SJSA1 (cell line): ENCODE results near the gene RNFT2. TPM values are rescaled to one million over a fixed set of nuclear protein-coding genes. Genes with fewer than 3 reads are reported as not detected.
"Not testable (repeated sequence)": the region's sequence is repeated elsewhere in the genome, so short reads cannot be mapped to it uniquely, and the experiment has no call there.

Experiments used
- DNase-seq, 2 experiments: peaks; one replicate each; pipeline ENCODE4 v3.0.0-alpha.2; 2015 to 2020; ENCODE audit warnings: low spot score in 2 of 2, low read depth in 1 of 2
- H3K27ac ChIP-seq: fragments of 250-450 bp; sonication (Bioruptor Pico); 2 replicates; pipeline ENCODE4 v1.5.1; 2020; ENCODE audit warnings: mild to moderate bottlenecking, moderate library complexity
- H3K27me3 ChIP-seq: fragments of 250-450 bp; sonication (Bioruptor Pico); replicated peaks from 2 replicates; pipeline ENCODE4 v1.5.1; 2020; ENCODE audit warnings: mild to moderate bottlenecking, moderate library complexity
- H3K36me3 ChIP-seq: fragments of 250-450 bp; sonication (Bioruptor Pico); 2 replicates; pipeline ENCODE4 v1.5.1; 2020; ENCODE audit warnings: mild to moderate bottlenecking
- H3K4me1 ChIP-seq: fragments of 250-450 bp; sonication (Bioruptor Pico); replicated peaks from 2 replicates; pipeline ENCODE4 v1.6.1; 2021; ENCODE audit warnings: mild to moderate bottlenecking
- H3K4me3 ChIP-seq: fragments of 250-450 bp; sonication (Bioruptor Pico); 2 replicates; pipeline ENCODE4 v1.5.1; 2020; ENCODE audit warnings: mild to moderate bottlenecking
- H3K9me3 ChIP-seq: fragments of 250-450 bp; sonication (Bioruptor Pico); replicated peaks from 2 replicates; pipeline ENCODE4 v1.5.1; 2020; ENCODE audit warnings: mild to moderate bottlenecking
- total RNA-seq: library from RNA; depleted of rRNA; stranded (reverse); fragments of >200 nt; shearing (Covaris generic); gene quantifications from 2 replicates; pipeline ENCODE4 v1.2.3, GENCODE V29; 2014

Gene RNFT2
- total RNA-seq, 1 experiment from 2014 or later, result 0.63 TPM

DNA sequence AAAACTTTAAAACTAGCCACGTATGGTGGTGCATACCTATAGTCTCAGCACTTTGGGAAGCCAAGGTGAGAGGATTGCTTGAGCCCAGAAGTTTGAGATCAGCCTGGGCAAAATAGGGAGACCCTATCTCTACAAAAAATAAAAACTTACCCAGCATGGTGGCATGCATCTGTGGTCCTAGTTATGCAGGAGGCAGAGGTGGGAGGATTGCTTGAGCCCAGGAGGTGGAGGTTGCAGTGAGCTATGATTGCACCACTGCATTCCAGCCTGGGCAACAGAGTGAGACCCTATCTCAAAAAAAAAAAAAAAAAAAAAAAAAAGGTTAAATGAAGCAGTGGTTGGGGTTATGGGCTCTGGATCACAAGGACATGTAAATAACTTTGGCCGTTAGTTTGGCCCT lies 4.7 kb downstream of the RNFT2 start:
- not testable (repeated sequence) for H3K4me1 ChIP-seq, H3K27me3 ChIP-seq, H3K9me3 ChIP-seq, H3K4me3 ChIP-seq, H3K36me3 ChIP-seq, DNase-seq, H3K27ac ChIP-seq

DNA sequence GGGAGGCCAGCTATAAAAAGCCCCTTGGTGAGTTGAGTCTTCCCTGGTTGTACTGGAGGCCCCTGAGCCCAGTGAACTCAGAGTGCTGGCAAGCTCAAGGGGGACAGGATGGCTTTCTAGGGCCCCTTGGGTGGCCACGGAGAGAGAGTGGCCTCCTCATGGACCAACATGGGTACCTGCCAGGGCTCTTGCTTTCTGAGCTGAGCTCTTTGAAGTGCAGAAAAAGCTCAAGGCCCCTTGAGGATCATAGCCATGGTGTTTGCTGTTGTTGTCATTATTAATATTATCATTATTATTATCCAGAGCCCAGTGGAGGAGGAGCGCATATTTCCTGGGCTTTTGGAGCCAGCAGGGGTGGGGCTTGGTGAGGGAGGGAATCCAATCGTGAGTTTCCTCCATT lies 6.7 kb downstream of the RNFT2 start:
- no peak for DNase-seq
- no peaks in the 10 kb centered on the region for H3K36me3 ChIP-seq
- no peak overlapping the region for H3K27ac ChIP-seq
- no peak overlapping the region for H3K4me3 ChIP-seq
- no peaks in the 10 kb centered on the region for H3K9me3 ChIP-seq
- no peaks in the 10 kb centered on the region for H3K27me3 ChIP-seq
- no peaks in the 10 kb centered on the region for H3K4me1 ChIP-seq

DNA sequence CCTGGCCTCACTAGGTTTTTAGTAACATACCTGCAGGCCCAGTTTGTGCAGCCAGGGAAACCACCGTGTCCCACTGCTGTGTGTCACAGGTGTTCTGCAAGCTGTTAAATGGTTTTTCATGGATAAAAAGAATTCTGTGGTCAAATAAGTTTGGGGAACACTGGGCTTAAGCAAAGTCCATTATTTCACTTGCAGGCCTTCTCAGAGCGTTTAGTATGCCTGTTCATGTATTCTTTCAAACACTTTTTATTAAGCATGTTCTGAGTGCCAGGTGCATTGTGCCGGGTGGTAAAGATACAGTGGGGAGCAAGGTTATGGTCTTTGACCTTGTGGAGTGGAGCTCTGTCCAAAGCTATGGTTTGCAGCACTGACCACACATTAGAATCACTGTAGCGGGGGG lies 7.4 kb downstream of the RNFT2 start:
- Histone ChIP-seq H3K27me3 (no peaks in the 10 kb centered on the region), H3K36me3 (no peaks in the 10 kb centered on the region), H3K9me3 (no peaks in the 10 kb centered on the region), H3K4me1 (no peaks in the 10 kb centered on the region), H3K27ac (no peak overlapping the region), H3K4me3 (no peak overlapping the region)
- DNase-seq, result no peak

DNA sequence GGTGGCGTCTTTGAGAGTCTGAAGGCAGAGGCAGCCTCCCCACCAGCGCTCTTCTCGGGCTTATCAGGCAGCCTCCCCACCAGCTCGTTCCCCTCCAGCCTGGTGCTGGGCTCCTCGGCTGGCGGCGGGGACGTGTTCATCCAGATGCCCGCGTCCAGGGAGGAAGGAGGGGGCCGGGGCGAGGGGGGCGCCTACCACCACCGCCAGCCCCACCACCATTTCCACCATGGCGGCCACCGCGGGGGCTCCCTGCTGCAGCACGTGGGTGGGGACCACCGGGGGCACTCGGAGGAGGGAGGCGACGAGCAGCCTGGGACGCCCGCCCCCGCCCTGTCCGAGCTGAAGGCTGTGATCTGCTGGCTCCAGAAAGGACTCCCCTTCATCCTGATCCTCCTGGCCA lies 11.8 kb downstream of the RNFT2 start:
- Histone ChIP-seq H3K9me3 (no peaks in the 10 kb centered on the region), H3K4me1 (no peaks in the 10 kb centered on the region), H3K36me3 (no peaks in the 10 kb centered on the region), H3K4me3 (no peak overlapping the region), H3K27ac (no peak overlapping the region), H3K27me3 (no peaks in the 10 kb centered on the region)
- DNase-seq, result no peak

DNA sequence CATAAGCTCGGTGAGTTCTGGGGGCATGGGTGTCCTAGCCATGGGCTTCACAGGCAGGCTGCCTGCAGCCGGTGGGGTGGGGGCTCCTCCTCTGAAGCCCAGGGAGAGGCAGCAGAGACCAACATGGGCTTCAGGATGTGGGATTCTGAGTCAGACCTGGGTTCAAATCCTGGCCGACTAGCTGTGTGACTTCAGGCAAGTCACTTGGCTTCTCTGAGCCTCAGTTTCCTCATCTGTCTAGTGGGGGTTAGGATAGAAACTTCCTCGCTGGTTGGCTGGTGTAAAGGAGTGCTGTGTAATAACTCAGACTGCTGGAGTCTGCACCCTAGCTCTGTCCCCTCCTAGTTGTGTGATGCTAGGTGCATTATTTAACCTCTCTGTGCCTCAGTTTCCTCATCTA lies 12.2 kb downstream of the RNFT2 start:
- H3K27ac ChIP-seq, result no peak overlapping the region
- H3K27me3 ChIP-seq, result no peaks in the 10 kb centered on the region
- no peaks in the 10 kb centered on the region for H3K4me1 ChIP-seq
- no peaks in the 10 kb centered on the region for H3K9me3 ChIP-seq
- H3K4me3 ChIP-seq, result no peak overlapping the region
- no peak for DNase-seq
- H3K36me3 ChIP-seq, result no peaks in the 10 kb centered on the region

DNA sequence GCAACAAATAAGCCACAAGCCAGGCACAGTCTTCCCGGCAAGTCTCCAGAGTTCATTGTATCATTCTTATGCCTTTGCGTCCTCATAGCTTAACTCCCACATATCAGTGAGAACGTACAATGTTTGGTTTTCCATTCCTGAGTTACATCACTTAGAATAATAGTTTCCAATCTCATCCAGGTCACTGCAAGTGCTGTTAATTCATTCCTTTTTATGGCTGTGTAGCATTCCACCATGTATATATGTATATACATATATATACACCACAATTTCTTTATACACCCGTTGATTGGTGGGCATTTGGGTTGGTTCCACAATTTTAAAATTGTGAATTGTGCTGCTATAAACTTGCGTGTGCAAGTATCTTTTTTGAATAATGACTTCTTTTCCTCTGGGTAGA lies 16.0 kb downstream of the RNFT2 start:
- not testable (repeated sequence) for H3K4me1 ChIP-seq, DNase-seq, H3K4me3 ChIP-seq, H3K9me3 ChIP-seq, H3K27me3 ChIP-seq, H3K36me3 ChIP-seq, H3K27ac ChIP-seq

DNA sequence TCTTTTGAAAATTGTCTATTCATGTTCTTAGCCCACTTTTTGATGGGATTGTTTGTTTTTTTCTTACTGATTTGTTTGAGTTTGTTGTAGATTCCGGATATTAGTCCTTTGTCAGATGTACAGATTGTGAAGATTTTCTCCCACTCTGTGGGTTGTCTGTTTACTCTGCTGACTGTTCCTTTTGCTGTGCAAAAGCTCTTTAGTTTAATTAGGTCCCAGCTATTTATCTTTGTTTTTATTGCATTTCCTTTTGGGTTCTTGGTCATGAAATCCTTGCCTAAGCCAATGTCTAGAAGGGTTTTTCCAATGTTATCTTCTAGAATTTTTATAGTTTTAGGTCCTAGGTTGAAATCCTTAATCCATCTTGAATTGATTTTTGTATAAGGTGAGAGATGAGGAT lies 16.7 kb downstream of the RNFT2 start:
- H3K4me3 ChIP-seq, H3K27ac ChIP-seq, H3K4me1 ChIP-seq, H3K9me3 ChIP-seq, H3K36me3 ChIP-seq, H3K27me3 ChIP-seq, DNase-seq: not testable (repeated sequence)

DNA sequence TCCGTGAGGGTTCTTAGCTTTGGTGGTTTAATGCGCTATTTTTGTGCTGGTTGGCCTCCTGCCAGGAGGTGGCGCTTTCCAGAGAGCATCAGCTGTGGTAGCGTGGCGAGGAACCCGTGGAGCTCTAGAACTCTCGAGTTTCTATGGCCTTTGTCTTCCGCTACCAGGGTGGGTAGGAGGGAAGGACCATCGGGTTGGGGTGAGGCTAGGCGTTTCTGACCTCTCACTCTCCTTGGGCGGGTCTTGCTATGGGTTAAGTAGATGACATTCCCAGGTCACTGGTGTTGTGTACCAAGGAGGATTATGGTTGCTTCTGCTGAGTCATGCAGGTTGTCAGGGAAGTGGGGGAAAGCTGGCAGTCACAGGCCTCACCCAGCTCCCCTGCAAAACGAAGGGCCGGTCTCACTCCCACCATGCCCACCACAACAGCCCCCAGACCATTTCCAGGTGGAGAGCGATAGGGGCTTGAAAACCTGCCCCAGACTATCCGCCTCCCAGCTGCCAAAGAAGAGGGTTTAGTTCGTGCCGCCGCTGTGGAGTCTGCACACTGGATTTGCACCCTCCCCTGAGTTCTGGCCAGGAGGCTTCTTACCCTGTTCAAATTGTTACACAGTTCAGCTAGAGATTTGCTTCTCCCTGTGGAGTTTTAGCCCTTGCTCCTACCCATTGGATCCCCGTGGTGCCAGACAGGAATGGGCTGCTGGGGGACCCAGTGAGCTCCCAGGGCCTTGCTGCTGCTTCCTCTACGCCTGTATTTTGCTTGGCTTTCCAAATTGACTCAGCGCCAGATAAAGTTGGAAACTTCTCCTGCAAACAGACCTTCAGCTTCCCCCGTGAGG lies 21.9 kb downstream of the RNFT2 start:
- Histone ChIP-seq H3K4me1 (no peaks in the 10 kb centered on the region), H3K9me3 (no peaks in the 10 kb centered on the region), H3K27ac (no peak overlapping the region), H3K36me3 (no peaks in the 10 kb centered on the region), H3K27me3 (no peaks in the 10 kb centered on the region), H3K4me3 (no peak overlapping the region)
- no peak for DNase-seq

DNA sequence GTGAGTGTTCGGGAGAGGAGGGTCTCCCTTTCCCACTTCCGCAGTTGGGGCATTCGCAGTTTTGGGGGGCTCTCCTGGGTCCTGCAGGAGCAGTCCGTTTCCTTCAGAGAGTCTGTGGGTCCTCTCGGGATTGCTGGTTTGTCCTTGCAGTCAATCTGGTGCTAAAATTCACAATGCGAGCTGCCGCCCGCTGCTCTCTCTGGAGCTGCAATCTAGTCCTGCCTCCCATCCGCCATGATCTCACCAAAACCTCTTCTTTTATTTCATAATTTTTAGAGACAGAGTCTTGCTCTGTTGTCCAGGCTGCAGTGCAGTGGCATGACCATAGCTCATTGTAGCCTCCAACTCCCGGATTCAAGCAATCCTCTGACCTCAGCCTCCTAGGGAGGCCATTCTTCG lies 22.5 kb downstream of the RNFT2 start:
- H3K4me3 ChIP-seq, result no peak overlapping the region

DNA sequence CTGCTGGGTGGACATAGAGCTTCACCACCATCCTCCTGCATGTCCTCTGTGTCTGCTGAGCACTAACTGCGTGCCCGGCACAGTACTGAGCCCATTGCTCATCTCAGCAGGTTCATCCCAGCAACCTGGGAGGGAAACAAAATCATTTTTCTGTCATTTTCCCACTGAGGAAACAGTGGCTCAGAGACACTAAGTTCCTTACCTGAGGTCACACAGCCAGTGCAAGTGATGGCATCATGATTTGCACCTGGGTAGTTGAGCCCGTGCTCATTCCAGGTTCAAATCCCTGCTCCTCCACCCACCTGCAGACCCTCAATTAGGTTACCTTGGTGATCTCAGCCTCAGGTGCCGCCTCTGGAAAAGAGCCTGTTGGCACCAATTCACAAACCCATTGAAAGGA lies 23.4 kb downstream of the RNFT2 start:
- H3K27ac ChIP-seq, result no peak overlapping the region
- no peaks in the 10 kb centered on the region for H3K36me3 ChIP-seq
- DNase-seq, result no peak
- no peaks in the 10 kb centered on the region for H3K4me1 ChIP-seq
- H3K4me3 ChIP-seq, result no peak overlapping the region
- no peaks in the 10 kb centered on the region for H3K9me3 ChIP-seq
- no peaks in the 10 kb centered on the region for H3K27me3 ChIP-seq

More for the DNA sequence above, 22.5 kb downstream of the RNFT2 start:
- DNase-seq, result no peak
- H3K4me1 ChIP-seq, result no peaks in the 10 kb centered on the region
- no peak overlapping the region for H3K27ac ChIP-seq
- no peaks in the 10 kb centered on the region for H3K36me3 ChIP-seq
- no peaks in the 10 kb centered on the region for H3K27me3 ChIP-seq
- no peaks in the 10 kb centered on the region for H3K9me3 ChIP-seq

DNA sequence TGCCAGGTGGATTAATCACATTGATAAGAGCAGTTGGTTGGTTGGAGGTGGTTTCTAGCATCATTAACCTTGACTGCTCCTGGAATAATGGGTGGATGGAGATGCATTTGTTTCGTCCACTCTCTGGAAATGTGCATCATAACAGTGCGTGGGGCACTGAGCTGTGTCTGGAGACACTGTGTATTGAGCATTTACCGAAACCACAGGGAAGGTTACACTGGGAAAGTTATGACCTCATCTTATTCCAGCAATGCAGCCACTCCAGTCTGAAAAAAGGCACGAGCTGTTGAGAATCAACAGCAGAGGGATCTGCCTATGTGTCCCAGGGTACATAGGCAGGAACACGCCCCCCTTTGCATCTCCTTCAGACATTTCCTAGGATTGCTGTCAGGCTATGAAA lies 27.2 kb downstream of the RNFT2 start:
- no peaks in the 10 kb centered on the region for H3K36me3 ChIP-seq
- no peak overlapping the region for H3K4me3 ChIP-seq
- no peaks in the 10 kb centered on the region for H3K9me3 ChIP-seq
- H3K27ac ChIP-seq, result no peak overlapping the region
- no peak for DNase-seq
- H3K4me1 ChIP-seq, result no peaks in the 10 kb centered on the region
- H3K27me3 ChIP-seq, result no peaks in the 10 kb centered on the region

DNA sequence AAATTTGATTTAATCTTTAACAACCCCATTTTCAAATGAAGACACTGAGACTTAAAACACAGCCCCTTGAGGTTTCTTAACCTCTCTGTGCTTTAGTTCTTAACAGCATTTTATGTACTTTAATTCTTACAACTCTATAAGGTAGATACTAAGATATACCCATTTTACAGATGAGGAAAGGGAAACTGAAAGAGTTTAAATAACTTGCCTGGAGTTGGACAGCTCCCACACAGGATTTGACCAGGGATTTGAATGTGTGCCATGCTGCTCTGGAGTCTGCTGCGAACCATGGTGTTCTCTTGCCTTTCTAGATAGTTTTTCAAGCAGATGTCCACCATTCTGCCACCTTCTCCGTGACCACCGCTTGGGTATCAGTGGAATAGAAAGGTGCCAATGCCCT lies 28.2 kb downstream of the RNFT2 start:
- no peak for DNase-seq

DNA sequence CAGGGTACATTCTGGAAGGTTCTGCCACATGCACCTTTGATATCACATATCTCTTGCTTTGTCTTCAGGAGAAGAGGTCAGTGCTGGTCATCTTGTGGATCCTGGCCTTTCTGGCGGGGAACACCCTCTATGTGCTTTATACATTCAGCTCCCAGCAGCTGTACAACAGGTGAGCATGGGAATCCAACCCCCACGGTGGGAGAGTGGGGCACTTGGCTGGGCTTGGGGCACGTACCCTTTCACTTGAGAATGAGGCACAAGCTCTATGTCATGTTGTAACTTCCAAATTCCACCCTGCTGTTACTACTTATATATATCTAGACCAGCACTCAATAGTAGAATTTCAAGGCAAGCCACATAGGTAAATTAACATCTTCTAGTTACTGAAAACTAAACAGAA lies 28.6 kb downstream of the RNFT2 start:
- Histone ChIP-seq H3K4me3 (no peak overlapping the region), H3K27me3 (no peaks in the 10 kb centered on the region), H3K4me1 (no peaks in the 10 kb centered on the region), H3K36me3 (no peaks in the 10 kb centered on the region), H3K9me3 (no peaks in the 10 kb centered on the region), H3K27ac (no peak overlapping the region)
- DNase-seq, result no peak

More for the DNA sequence above, 28.2 kb downstream of the RNFT2 start:
- no peaks in the 10 kb centered on the region for H3K9me3 ChIP-seq
- no peak overlapping the region for H3K27ac ChIP-seq
- no peak overlapping the region for H3K4me3 ChIP-seq
- no peaks in the 10 kb centered on the region for H3K4me1 ChIP-seq
- H3K27me3 ChIP-seq, result no peaks in the 10 kb centered on the region
- H3K36me3 ChIP-seq, result no peaks in the 10 kb centered on the region

DNA sequence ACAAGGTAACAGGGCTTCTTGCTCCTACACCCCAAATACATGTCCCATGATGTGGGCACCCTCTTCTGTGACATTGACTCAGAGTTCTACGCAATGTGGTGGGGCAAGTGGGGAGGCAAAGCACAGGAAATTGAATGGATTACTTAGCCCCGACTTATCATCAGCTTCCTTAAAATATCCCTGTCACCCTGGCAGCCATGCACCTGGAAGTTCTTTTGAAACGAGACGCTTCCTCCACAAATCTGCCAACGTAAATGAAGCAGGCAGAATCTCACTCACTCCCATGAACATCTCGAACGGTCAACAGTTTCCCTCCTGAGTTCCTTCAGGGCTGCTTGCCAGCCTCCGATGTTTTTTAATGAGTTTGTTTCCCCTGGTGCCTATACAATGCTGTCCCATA lies 33.5 kb downstream of the RNFT2 start:
- H3K4me3 ChIP-seq, result no peak overlapping the region
- H3K27ac ChIP-seq, result no peak overlapping the region
- no peaks in the 10 kb centered on the region for H3K27me3 ChIP-seq
- no peaks in the 10 kb centered on the region for H3K36me3 ChIP-seq
- DNase-seq, result no peak
- H3K9me3 ChIP-seq, result no peaks in the 10 kb centered on the region
- no peaks in the 10 kb centered on the region for H3K4me1 ChIP-seq

DNA sequence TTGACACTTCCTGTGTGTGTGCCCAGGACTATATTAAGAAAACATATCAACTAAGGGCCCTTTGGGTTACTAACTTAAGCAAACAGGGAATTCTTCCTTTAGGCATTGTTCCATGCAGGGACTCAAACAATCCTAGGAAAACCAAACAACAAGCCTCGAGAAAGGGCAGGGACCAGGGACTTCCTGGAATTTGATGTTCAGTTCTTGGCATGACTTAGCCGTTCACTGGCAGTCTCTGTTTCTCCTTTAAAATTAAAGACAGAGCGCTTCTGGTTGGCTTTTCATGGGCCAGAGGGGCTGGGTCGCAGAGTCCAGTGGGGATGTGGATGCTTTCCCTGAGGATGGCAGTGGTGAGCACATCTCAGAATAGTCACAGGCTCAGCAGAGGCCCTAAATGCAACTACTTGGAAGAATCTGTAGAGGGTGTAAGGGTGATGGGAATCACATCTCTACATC lies 35.2 kb downstream of the RNFT2 start:
- Histone ChIP-seq H3K36me3 (no peaks in the 10 kb centered on the region), H3K4me1 (no peaks in the 10 kb centered on the region), H3K27ac (no peak overlapping the region), H3K9me3 (no peaks in the 10 kb centered on the region), H3K27me3 (no peaks in the 10 kb centered on the region), H3K4me3 (no peak overlapping the region)
- DNase-seq, result no peak
